ENCODE data around the gene LUM. TPM values are rescaled to one million over a fixed set of nuclear protein-coding genes. Genes with fewer than 3 reads are reported as not detected.

Gene LUM
- total RNA-seq, 2 experiments from 2014 or later = not detected

GRCh38 chr12:91058786-91059185 lies 52.5 kb downstream of the LUM start:
- ChIA-PET CTCF (no interaction called here), POLR2A (no interaction called here)
- DNase-seq = no peak
- H3K4me3 Mint-ChIP-seq = no peak overlapping the region
- peaks cover 1% of the 10 kb centered on the region for H3K27me3 Mint-ChIP-seq
- H3K36me3 Mint-ChIP-seq (ENCODE audit: low read depth) = no peaks in the 10 kb centered on the region
- H3K27ac Mint-ChIP-seq = no peak overlapping the region
- no peak for ATAC-seq
- TF ChIP-seq CTCF (IDR thresholded peaks at IDR 0.05) = no peak
- no peaks in the 10 kb centered on the region for H3K9me3 Mint-ChIP-seq
- intact Hi-C loops (cut with micrococcal nuclease) = no loop called here
- H3K4me1 Mint-ChIP-seq (ENCODE audit: low read depth) = no peaks in the 10 kb centered on the region

GRCh38 chr12:91057368-91058165 lies 53.7 kb downstream of the LUM start, which contains the start of gene KERA:
KERA (minus strand) TSS chr12:91058024; CDS start chr12:91056281, 1,743 bp downstream.
- intact Hi-C loops (cut with micrococcal nuclease) = no loop called here
- no peaks in the 10 kb centered on the region for H3K4me1 Mint-ChIP-seq (ENCODE audit: low read depth)
- DNase-seq = no peak
- ChIA-PET CTCF (no interaction called here), POLR2A (no interaction called here)
- TF ChIP-seq CTCF (IDR thresholded peaks at IDR 0.05) = no peak
- ATAC-seq = no peak
- no peaks in the 10 kb centered on the region for H3K9me3 Mint-ChIP-seq
- no peaks in the 10 kb centered on the region for H3K36me3 Mint-ChIP-seq (ENCODE audit: low read depth)
- H3K4me3 Mint-ChIP-seq = no peak within 1 kb of the TSS
- peaks cover 1% of the 10 kb centered on the region for H3K27me3 Mint-ChIP-seq
- no peak within 1 kb of the TSS for H3K27ac Mint-ChIP-seq

- no peaks in the 10 kb centered on the region for H3K9me3 Mint-ChIP-seq
- no peak overlapping the region for H3K4me3 Mint-ChIP-seq
- CTCF ChIA-PET = no interaction called here
- DNase-seq (no peak), ATAC-seq (no peak)
- POLR2A ChIA-PET = no interaction called here
- no peak overlapping the region for H3K27ac Mint-ChIP-seq
- peaks cover 1% of the 10 kb centered on the region for H3K27me3 Mint-ChIP-seq
- H3K36me3 Mint-ChIP-seq (ENCODE audit: low read depth) = no peaks in the 10 kb centered on the region
- no peaks in the 10 kb centered on the region for H3K4me1 Mint-ChIP-seq (ENCODE audit: low read depth)
- intact Hi-C loops (cut with micrococcal nuclease) = no loop called here
- TF ChIP-seq CTCF (IDR thresholded peaks at IDR 0.05) = no peak
Observed at GRCh38 chr12:91056488-91056887, 54.8 kb downstream of the LUM start.

- POLR2A ChIA-PET = no interaction called here
Observed at GRCh38 chr12:91055976-91056375, 55.3 kb downstream of the LUM start.

More at GRCh38 chr12:91055976-91056375, 55.3 kb downstream of the LUM start:
- H3K9me3 Mint-ChIP-seq = no peaks in the 10 kb centered on the region
- peaks cover 1% of the 10 kb centered on the region for H3K27me3 Mint-ChIP-seq
- no peak overlapping the region for H3K27ac Mint-ChIP-seq
- no peaks in the 10 kb centered on the region for H3K4me1 Mint-ChIP-seq (ENCODE audit: low read depth)
- DNase-seq (no peak), ATAC-seq (no peak)
- no peak for TF ChIP-seq CTCF (IDR thresholded peaks at IDR 0.05)
- no peaks in the 10 kb centered on the region for H3K36me3 Mint-ChIP-seq (ENCODE audit: low read depth)
- no peak overlapping the region for H3K4me3 Mint-ChIP-seq
- intact Hi-C loops (cut with micrococcal nuclease) = no loop called here
- CTCF ChIA-PET = interaction anchor here (0.6 kb wide), 1 partner anchor 61 kb away, joined by 3 read pairs; no protein-coding TSS in a partner anchor

All from activated CD8-positive, alpha-beta T cell treated with anti-CD3 and anti-CD28 coated beads for 36 hours (primary cell).